H9 (cell line): ENCODE results near the gene ITIH5. TPM values are rescaled to one million over a fixed set of nuclear protein-coding genes. Genes with fewer than 3 reads are reported as not detected.

Experiments used
- DNase-seq: peaks from one replicate; pipeline ENCODE4 v3.0.0-alpha.2; 2017
- H2AFZ ChIP-seq: one replicate; pipeline ENCODE4 v1.6.1; 2013; ENCODE audit warnings: mild to moderate bottlenecking, low read length, control low read depth, moderate library complexity
- H2AK5ac ChIP-seq: 2 replicates; pipeline ENCODE4 v1.6.1; 2013; ENCODE audit warnings: low read length, control low read depth, mixed read lengths; ENCODE audit not compliant: insufficient read length
- H2BK120ac ChIP-seq: one replicate; pipeline ENCODE4 v1.6.1; 2013; ENCODE audit warnings: low read depth, mild to moderate bottlenecking, low read length, control low read depth, inconsistent platforms; ENCODE audit not compliant: poor library complexity, severe bottlenecking
- H2BK12ac ChIP-seq: 2 replicates; pipeline ENCODE4 v1.6.1; 2013; ENCODE audit warnings: low read length, control low read depth, mixed read lengths, low read depth; ENCODE audit not compliant: insufficient read length
- H2BK15ac ChIP-seq: 2 replicates; pipeline ENCODE4 v1.6.1; 2013; ENCODE audit warnings: low read depth, low read length, control low read depth
- H2BK20ac ChIP-seq: one replicate; pipeline ENCODE4 v1.6.1; 2013; ENCODE audit warnings: low read depth, mild to moderate bottlenecking, low read length, control low read depth, inconsistent platforms; ENCODE audit not compliant: poor library complexity, severe bottlenecking
- H2BK5ac ChIP-seq: 2 replicates; pipeline ENCODE4 v1.6.1; 2013; ENCODE audit warnings: low read length, control low read depth, mixed read lengths; ENCODE audit not compliant: insufficient read length
- H3K14ac ChIP-seq: 2 replicates; pipeline ENCODE4 v1.6.1; 2013; ENCODE audit warnings: low read length, control low read depth; ENCODE audit not compliant: insufficient read depth
- H3K18ac ChIP-seq: 2 replicates; pipeline ENCODE4 v1.6.1; 2013; ENCODE audit warnings: low read depth, mild to moderate bottlenecking, mixed read lengths, low read length, control low read depth; ENCODE audit not compliant: insufficient read length
- H3K23ac ChIP-seq: 2 replicates; pipeline ENCODE4 v1.6.1; 2013; ENCODE audit warnings: low read length, control low read depth, mixed read lengths, low read depth; ENCODE audit not compliant: insufficient read length
- H3K23me2 ChIP-seq: 2 replicates; pipeline ENCODE4 v1.6.1; 2013; ENCODE audit warnings: low read depth, mild to moderate bottlenecking, mixed read lengths, low read length, control low read depth; ENCODE audit not compliant: insufficient read length, poor library complexity, severe bottlenecking
- H3K27ac ChIP-seq: 2 replicates; pipeline ENCODE4 v1.5.1; 2013; ENCODE audit warnings: low read length, control low read depth, mixed read lengths, low read depth; ENCODE audit not compliant: insufficient read length
- H3K27me3 ChIP-seq: 2 replicates; pipeline ENCODE4 v1.6.1; 2013; ENCODE audit warnings: low read length, control low read depth, inconsistent platforms; ENCODE audit not compliant: insufficient read depth
- H3K4ac ChIP-seq: 2 replicates; pipeline ENCODE4 v1.6.1; 2013; ENCODE audit warnings: low read depth, mild to moderate bottlenecking, control low read depth, inconsistent platforms, low read length, moderate library complexity
- H3K4me1 ChIP-seq: 2 replicates; pipeline ENCODE4 v1.6.1; 2013; ENCODE audit warnings: low read length, control low read depth, inconsistent platforms; ENCODE audit not compliant: insufficient read depth
- H3K4me2 ChIP-seq: 2 replicates; pipeline ENCODE4 v1.6.1; 2013; ENCODE audit warnings: low read length, control low read depth, mixed read lengths; ENCODE audit not compliant: insufficient read length, insufficient read depth
- H3K56ac ChIP-seq: 2 replicates; pipeline ENCODE4 v1.6.1; 2013; ENCODE audit warnings: low read depth, mild to moderate bottlenecking, mixed read lengths, low read length, control low read depth; ENCODE audit not compliant: insufficient read length
- H3K79me1 ChIP-seq: 2 replicates; pipeline ENCODE4 v1.6.1; 2013; ENCODE audit warnings: low read depth, mild to moderate bottlenecking, moderate library complexity, low read length, control low read depth, inconsistent platforms; ENCODE audit not compliant: insufficient read depth, poor library complexity, severe bottlenecking
- H3K79me2 ChIP-seq: 2 replicates; pipeline ENCODE4 v1.6.1; 2013; ENCODE audit warnings: low read length, control low read depth, inconsistent platforms; ENCODE audit not compliant: insufficient read depth
- H3K9ac ChIP-seq: 2 replicates; pipeline ENCODE4 v1.6.1; 2013; ENCODE audit warnings: low read length, control low read depth, mixed read lengths; ENCODE audit not compliant: insufficient read length; ENCODE audit errors: extremely low read depth
- H3K9me3 ChIP-seq: one replicate; pipeline ENCODE4 v1.6.1; 2013; ENCODE audit warnings: low read depth, low read length, inconsistent platforms; ENCODE audit not compliant: control insufficient read depth
- H3T11ph ChIP-seq: one replicate; pipeline ENCODE4 v1.6.1; 2013; ENCODE audit warnings: mild to moderate bottlenecking, low read length, control low read depth, inconsistent platforms
- H4K20me1 ChIP-seq: one replicate; pipeline ENCODE4 v1.6.1; 2013; ENCODE audit not compliant: control insufficient read depth, insufficient read length, insufficient read depth
- H4K5ac ChIP-seq: 2 replicates; pipeline ENCODE4 v1.6.1; 2013; ENCODE audit warnings: low read depth, mild to moderate bottlenecking, mixed read lengths, low read length, control low read depth; ENCODE audit not compliant: insufficient read length
- H4K8ac ChIP-seq: replicated peaks from 2 replicates; pipeline ENCODE4 v1.6.1; 2013; ENCODE audit warnings: low read length, control low read depth, mixed read lengths, low read depth; ENCODE audit not compliant: insufficient read length
- H4K91ac ChIP-seq: 2 replicates; pipeline ENCODE4 v1.6.1; 2013; ENCODE audit warnings: low read depth, mild to moderate bottlenecking, moderate library complexity, mixed read lengths, low read length, control low read depth; ENCODE audit not compliant: insufficient read length
- H3K27ac Mint-ChIP-seq, 3 experiments: 2 replicates in 2 of 3; 3 replicates in 1 of 3; pipeline ENCODE4 v1.8.0; 2020 to 2021; ENCODE audit warnings: mixed read lengths in 3 of 3, mild to moderate bottlenecking in 1 of 3, moderate library complexity in 1 of 3
- H3K27me3 Mint-ChIP-seq: 2 replicates; pipeline ENCODE4 v1.8.0; 2021; ENCODE audit warnings: low read depth, mild to moderate bottlenecking, moderate library complexity, mixed read lengths
- H3K36me3 Mint-ChIP-seq, 3 experiments: 2 replicates in 2 of 3; 3 replicates in 1 of 3; pipeline ENCODE4 v1.8.0; 2020 to 2021; ENCODE audit warnings: low read depth in 3 of 3, mixed read lengths in 3 of 3; ENCODE audit not compliant: insufficient read depth in 1 of 3
- H3K4me1 Mint-ChIP-seq, 2 experiments: 2 replicates each; pipeline ENCODE4 v1.8.0; 2020; ENCODE audit warnings: mixed read lengths in 2 of 2
- H3K4me3 Mint-ChIP-seq, 2 experiments: 2 replicates in 1 of 2; 3 replicates in 1 of 2; pipeline ENCODE4 v1.8.0; 2020 to 2021; ENCODE audit warnings: mild to moderate bottlenecking in 2 of 2, mixed read lengths in 2 of 2, moderate library complexity in 1 of 2
- H3K9me3 Mint-ChIP-seq, 2 experiments: 2 replicates in 1 of 2; 3 replicates in 1 of 2; pipeline ENCODE4 v1.8.0; 2020; ENCODE audit warnings: mild to moderate bottlenecking in 2 of 2, mixed read lengths in 2 of 2, moderate library complexity in 1 of 2
- whole genome bisulfite sequencing: extraction: QIAGEN DNeasy Blood & Tissue Kit; methylation state at CpG from one replicate; pipeline ENCODE4 v1.1.7; 2013; ENCODE audit warnings: missing lambda C conversion rate, low lambda C conversion rate, mixed read lengths; ENCODE audit not compliant: insufficient read length; ENCODE audit errors: extremely low coverage; 5-methylcytosine and 5-hydroxymethylcytosine counted together
- total RNA-seq: library from RNA; stranded (reverse); gene quantifications from 2 replicates; pipeline ENCODE4 v1.2.1, GENCODE V29; 2021
- TF ChIP-seq, protein P1 (sequence below): fragments of 200-600 bp; sonication (generic); conservative IDR thresholded peaks from 3 replicates; pipeline ENCODE4 v1.8.0; 2021; ENCODE audit warnings: antibody characterized with exemption, mild to moderate bottlenecking

Gene ITIH5
- total RNA-seq, 1 experiment from 2014 or later, result 1.3 TPM

DNA sequence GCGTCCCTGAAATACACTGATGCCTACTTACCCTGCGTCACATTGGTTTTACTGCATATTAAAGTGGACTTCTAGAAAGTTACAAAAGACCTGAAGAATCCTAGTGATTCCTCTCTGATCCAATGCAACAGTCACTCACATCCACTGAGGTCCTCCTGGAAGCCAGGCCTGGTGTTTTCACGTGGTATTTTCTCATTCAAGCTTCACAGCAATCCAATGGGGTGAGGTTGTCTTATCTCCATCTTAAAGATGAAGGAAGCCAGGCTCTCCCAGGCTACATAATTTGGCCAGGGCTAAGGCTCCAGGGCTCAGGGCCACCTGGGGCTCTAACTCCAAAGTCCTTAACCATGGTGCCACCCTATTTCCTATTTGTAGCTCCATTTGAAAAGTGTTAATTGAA is 129.6 kb downstream of the ITIH5 start:
- no peak overlapping the region for H3K4me3 Mint-ChIP-seq
- Histone ChIP-seq H4K5ac (no peak overlapping the region), H2AFZ (no peak overlapping the region), H3K23me2 (no peaks in the 10 kb centered on the region), H3K79me1 (no peaks in the 10 kb centered on the region), H2BK5ac (no peak overlapping the region), H2AK5ac (no peak overlapping the region), H2BK120ac (no peak overlapping the region), H4K20me1 (no peaks in the 10 kb centered on the region), H3K27ac (no peak overlapping the region), H2BK20ac (no peak overlapping the region), H3K56ac (no peak overlapping the region), H3K18ac (no peak overlapping the region), H3K27me3 (no peaks in the 10 kb centered on the region), H2BK12ac (no peak overlapping the region), H3K4me2 (no peak overlapping the region), H3K4ac (no peak overlapping the region), H2BK15ac (no peak overlapping the region), H3K23ac (no peak overlapping the region), H3T11ph (no peak overlapping the region), H3K79me2 (no peaks in the 10 kb centered on the region), H3K9ac (no peak overlapping the region), H3K9me3 (no peaks in the 10 kb centered on the region), H3K14ac (no peak overlapping the region), H4K8ac (no peak overlapping the region), H4K91ac (no peak overlapping the region), H3K4me1 (peaks cover 12% of the 10 kb centered on the region; the same call in 1 of the 2 replicates)
- peaks cover 0 to 7% (median 0%) of the 10 kb centered on the region in 3 experiments; a peak in 1 of 7 replicates for H3K36me3 Mint-ChIP-seq
- H3K4me1 Mint-ChIP-seq, result peaks cover 32 to 45% of the 10 kb centered on the region in 2 experiments
- no peak for DNase-seq
- TF ChIP-seq, protein P1, sequence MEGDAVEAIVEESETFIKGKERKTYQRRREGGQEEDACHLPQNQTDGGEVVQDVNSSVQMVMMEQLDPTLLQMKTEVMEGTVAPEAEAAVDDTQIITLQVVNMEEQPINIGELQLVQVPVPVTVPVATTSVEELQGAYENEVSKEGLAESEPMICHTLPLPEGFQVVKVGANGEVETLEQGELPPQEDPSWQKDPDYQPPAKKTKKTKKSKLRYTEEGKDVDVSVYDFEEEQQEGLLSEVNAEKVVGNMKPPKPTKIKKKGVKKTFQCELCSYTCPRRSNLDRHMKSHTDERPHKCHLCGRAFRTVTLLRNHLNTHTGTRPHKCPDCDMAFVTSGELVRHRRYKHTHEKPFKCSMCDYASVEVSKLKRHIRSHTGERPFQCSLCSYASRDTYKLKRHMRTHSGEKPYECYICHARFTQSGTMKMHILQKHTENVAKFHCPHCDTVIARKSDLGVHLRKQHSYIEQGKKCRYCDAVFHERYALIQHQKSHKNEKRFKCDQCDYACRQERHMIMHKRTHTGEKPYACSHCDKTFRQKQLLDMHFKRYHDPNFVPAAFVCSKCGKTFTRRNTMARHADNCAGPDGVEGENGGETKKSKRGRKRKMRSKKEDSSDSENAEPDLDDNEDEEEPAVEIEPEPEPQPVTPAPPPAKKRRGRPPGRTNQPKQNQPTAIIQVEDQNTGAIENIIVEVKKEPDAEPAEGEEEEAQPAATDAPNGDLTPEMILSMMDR, result no peak
- H3K9me3 Mint-ChIP-seq, result peaks cover 0 to 2% of the 10 kb centered on the region in 2 experiments; a peak in 3 of 5 replicates
- peaks cover 33% of the 10 kb centered on the region for H3K27me3 Mint-ChIP-seq
- no CpG with 5 or more reads among the region's 3 CpGs for WGBS
- H3K27ac Mint-ChIP-seq, result no peak overlapping the region
